ENCODE results near the gene SLC5A10.
"Not testable (repeated sequence)": the region's sequence is repeated elsewhere in the genome, so short reads cannot be mapped to it uniquely, and the experiment has no call there.

The SLC5A10 gene

GRCh38 chr17:18946536-18946935 is 5.4 kb upstream of the SLC5A10 start:
- intact Hi-C loops (cut with DNase I), result no loop called here
- DNase-seq, result no peak

DNA sequence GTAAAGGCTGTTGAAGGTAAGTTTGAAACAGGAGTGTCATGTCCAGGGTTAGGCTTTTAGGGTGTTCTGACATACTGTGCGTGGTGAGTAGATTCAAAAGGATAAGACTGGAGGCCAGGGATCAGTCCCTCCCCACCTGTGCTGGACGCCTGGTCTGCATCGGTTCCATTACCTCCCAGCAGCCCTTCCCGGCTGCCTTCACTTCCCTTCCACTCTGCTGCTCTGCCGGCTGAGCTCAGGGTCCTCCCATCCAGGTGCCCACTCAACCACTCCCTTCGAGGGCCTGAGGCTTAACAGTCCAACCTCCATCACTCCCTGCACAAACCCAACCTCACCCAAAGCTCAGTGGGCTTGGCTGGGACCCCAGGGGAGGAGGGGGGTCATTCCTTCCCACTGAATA is 4.1 kb upstream of the SLC5A10 start:
- intact Hi-C loops (cut with DNase I), result no loop called here
- DNase-seq, result peak in 1 of 10 donors; percentile 45

DNA sequence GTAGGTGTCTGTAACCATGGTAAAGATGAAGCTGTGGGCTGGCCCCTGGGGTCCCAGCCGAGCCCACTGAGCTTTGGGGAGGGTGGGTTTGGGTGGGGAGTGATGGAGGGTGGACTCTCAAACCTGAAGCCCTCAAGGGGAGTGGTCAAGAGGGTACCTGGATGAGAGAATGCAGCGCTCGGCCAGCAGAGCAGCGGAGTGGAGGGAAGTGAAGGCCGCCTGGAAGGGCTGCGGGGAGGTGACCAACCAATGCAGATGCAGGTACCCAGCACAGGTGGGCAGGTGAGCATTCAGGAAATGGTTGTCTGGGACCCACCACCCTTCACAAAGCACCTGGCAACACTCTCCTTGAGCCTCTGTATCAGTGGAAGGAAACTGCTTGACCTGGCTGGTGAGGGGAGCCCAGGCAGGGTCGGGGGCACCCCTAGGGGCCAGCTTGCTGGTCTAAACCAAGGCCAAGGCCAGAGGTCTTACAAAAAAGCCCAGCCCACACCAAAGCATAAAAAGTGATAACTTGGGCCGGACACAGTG is 3.4 kb upstream of the SLC5A10 start:
- intact Hi-C loops (cut with DNase I), result no loop called here

GRCh38 chr17:18949566-18949965 is 2.4 kb upstream of the SLC5A10 start:
- DNase-seq, result peak in 1 of 10 donors; percentile 44
- intact Hi-C loops (cut with DNase I), result no loop called here

More for the DNA sequence above, 3.4 kb upstream of the SLC5A10 start:
- DNase-seq, result peak in 2 of 10 donors; percentile 55 to 75

GRCh38 chr17:18950346-18950745 is 1.6 kb upstream of the SLC5A10 start:
- intact Hi-C loops (cut with DNase I), result no loop called here
- peak in 2 of 10 donors; percentile 3 to 46 for DNase-seq

DNA sequence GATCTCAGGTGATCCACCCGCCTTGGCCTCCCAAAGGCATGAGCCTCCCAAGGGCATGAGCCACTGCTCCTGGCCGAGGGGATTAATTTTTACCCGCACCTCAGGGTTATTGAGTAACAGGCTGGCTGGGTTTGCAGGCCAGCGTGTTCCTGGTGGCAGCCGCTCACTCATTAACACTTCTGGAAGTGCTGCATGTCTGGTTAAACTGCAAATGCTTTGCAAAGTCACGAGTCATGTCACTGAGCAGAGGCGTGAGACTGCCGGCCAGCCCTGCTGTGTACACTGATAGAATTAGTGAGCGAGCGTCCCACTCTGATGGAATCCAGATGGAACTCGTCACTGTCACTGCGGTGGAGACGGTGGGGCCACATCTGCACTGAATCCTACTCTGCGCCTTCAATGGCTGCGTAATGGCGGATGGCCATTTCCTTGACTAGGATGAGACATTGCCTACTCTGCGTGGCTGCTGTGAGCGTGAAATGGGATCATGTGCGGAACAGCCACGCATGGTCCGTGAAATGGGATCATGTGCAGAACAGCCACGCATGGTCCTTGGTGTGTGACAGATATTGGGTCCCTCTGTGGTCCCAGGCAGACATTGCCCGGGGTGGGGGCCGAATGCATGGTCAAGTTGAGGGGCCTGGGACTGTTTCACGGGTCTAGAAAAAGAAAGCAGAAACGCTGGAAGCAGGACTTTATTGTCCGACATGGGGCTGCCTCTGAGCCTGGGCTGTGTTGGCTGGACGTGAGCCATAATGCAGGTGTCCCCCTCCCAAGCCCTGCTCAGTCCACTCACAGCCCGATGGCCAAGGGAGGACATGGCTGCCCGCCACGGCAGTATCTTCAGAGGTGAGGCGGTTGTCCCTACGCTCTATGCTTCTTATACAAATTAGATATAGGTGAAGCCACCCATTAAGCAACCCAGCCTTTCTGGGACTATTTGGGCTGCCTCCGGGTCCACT is 740 bp upstream of the SLC5A10 start:
- intact Hi-C loops (cut with DNase I), result no loop called here
- DNase-seq, result peak in 3 of 10 donors; percentile 35 to 77 (median 77)

- intact Hi-C loops (cut with DNase I), result no loop called here
- peak in 3 of 10 donors; percentile 23 to 48 (median 24) for DNase-seq
Measured at GRCh38 chr17:18953231-18953728, 1.3 kb downstream of the SLC5A10 start.

GRCh38 chr17:18954321-18954720 is 2.4 kb downstream of the SLC5A10 start:
- DNase-seq, result peak in 3 of 10 donors; percentile 53 to 70 (median 57)
- intact Hi-C loops (cut with DNase I), result no loop called here

DNA sequence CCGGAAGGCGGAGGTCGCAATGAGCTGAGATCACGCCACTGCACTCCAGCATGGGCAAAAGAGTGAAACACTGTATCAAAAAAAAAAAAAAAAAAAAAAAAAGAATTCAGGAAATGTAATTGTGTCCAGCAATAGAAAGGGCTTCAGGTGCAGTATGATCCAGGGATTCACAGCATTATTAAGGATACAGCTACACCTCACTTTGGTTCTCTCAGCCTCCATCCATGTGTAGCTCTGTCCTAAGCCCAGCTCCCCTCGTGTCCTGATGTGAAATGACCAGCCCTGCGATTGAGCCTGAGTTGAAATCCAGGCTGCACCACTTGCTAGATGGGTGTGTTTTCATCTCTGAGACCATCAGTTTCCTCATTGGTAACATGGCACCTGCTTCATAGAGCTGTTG is 3.0 kb downstream of the SLC5A10 start:
- peak in 2 of 10 donors; percentile 5 to 15 for DNase-seq
- intact Hi-C loops (cut with DNase I), result no loop called here

GRCh38 chr17:18956021-18956420 is 4.1 kb downstream of the SLC5A10 start:
- DNase-seq, result peak in 1 of 10 donors; percentile 4

DNA sequence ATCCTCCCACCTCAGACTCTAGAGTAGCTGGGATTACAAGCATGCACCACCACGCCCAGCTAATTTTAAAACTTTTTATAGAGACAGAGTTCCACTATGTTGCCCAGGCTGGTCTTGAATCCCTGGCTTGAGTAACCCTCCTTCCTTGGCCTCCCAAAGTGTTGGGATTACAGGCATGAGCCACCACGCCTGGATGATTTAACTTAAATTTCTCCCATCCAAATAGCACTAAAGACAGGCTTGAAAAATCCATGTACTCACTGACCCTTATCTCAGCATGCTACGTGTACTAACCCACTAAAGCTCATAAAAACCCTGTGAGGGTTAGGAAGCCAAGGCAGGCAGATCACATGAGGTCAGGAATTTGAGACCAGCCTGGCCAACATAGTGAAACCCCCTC is 4.6 kb downstream of the SLC5A10 start:
- intact Hi-C loops (cut with DNase I), result no loop called here
- DNase-seq, result peak in 1 of 10 donors; percentile 2

More at GRCh38 chr17:18956021-18956420, 4.1 kb downstream of the SLC5A10 start:
- intact Hi-C loops (cut with DNase I), result not testable (repeated sequence)

GRCh38 chr17:18957831-18958230 is 5.9 kb downstream of the SLC5A10 start:
- DNase-seq, result peak in 3 of 10 donors; percentile 3 to 31 (median 21)

DNA sequence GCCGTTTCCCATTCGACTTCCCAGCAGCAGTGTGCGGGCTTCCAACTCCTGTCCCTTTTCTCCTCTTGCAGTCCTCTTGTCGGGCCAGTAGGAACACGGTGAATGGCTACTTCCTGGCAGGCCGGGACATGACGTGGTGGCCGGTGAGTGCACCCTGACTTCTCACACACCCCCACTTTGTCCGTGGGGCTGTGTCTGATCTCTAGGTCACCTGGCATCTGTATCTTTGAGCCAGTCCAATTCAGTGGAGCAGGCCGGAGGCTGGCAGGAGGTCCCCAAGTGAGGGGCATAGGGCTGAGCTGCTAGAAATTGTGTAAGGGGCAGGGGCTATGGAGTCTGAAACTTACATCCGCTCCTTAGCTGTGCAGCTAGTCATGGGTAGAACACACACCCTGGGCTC is 6.6 kb downstream of the SLC5A10 start:
- intact Hi-C loops (cut with DNase I), result no loop called here
- peak in 3 of 10 donors; percentile 11 to 56 (median 38) for DNase-seq

More at GRCh38 chr17:18957831-18958230, 5.9 kb downstream of the SLC5A10 start:
- intact Hi-C loops (cut with DNase I), result no loop called here

DNA sequence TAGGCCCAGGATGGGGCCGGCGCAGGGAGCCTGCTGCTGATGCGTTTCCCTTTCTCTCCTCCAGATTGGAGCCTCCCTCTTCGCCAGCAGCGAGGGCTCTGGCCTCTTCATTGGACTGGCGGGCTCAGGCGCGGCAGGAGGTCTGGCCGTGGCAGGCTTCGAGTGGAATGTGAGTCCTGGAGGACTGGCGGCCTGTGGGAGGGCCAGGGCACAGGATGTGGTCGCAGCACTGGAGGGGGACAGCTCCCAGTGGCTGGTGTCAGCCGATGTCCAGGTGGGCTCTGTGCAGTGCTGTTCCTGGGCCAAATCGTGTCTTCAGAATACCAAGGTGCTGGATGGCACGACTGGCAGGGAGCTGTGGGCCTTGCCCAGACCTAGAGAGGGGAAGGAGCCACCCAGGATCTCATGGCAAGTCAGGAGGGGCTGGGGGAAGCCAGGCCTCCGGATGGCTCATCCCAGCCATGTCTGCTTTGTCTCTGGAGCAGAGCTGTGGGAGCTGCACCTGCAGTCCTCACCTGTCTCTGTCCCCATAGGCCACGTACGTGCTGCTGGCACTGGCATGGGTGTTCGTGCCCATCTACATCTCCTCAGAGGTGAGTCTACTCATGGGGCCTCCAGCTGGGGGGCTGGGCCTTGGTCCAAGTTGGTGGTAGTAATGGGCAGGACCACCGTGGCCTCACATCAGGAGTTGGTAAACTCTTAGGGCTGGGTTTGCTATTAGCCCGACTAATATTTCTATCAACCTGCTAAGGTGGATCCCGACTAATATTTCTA is 7.3 kb downstream of the SLC5A10 start:
- peak in 3 of 10 donors; percentile 69 to 77 (median 74) for DNase-seq
- intact Hi-C loops (cut with DNase I), result no loop called here

DNA sequence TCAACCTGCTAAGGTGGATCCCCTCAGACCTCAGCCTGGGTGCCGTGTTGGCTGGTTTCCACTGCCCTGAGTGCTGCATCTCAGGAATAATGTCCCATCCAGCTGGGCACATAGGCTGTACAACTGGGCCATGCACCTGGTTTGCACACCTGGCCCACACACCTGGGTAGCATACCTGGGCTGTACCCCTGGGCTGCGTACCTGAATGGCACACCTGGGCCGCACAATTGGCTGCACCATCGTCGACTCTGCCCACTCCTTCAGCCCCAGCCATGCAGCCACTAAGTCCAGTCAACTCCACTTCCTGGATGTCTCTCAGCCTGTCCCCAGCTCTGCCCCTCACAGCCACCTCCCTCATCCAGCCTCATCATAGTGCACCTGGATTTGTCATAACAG is 7.9 kb downstream of the SLC5A10 start:
- intact Hi-C loops (cut with DNase I), result no loop called here
- DNase-seq, result peak in 3 of 10 donors; percentile 42 to 74 (median 44)

- DNase-seq, result peak in 3 of 10 donors; percentile 42 to 77 (median 57)
- intact Hi-C loops (cut with DNase I), result no loop called here
Measured at GRCh38 chr17:18960241-18960665, 8.3 kb downstream of the SLC5A10 start.

DNA sequence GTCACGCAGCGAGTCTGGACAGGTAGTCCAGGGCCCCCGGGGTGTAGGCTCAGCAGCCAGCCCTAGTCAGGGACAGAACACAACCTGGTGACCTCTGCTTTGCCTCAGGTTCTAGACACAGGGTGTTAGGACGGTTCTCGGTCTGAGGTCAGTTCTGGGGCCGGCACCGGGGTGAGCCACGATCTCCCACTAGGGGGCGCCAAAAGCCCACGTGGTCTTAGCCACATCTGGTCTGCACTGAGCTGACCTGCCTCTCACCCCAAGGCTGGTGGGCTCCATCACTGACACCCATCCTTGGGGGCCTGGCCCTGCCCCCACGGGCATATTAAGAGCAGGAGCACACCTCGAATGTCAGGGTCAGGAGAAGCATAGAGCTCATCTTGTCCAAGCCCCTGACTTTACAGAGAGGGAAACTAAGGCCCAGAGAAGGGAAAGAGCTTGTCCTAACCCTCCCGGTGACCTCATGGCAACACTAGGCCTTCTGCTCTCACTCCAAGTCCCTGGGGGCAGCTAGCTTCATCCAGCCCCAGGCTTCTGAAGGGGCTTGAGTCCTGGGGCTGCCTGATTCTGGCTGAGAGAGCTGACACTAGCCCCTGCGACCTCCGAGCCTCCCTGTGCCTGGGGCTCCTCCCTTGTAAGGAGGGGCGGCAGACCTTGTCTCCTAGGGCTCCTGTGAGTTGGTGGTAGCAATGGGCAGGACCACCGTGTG is 9.0 kb downstream of the SLC5A10 start:
- intact Hi-C loops (cut with DNase I), result no loop called here
- peak in 8 of 10 donors; percentile 42 to 92 (median 72) for DNase-seq

GRCh38 chr17:18961634-18962493 is 9.9 kb downstream of the SLC5A10 start:
- peak in 2 of 10 donors; percentile 4 to 75 for DNase-seq
- intact Hi-C loops (cut with DNase I), result no loop called here

DNA sequence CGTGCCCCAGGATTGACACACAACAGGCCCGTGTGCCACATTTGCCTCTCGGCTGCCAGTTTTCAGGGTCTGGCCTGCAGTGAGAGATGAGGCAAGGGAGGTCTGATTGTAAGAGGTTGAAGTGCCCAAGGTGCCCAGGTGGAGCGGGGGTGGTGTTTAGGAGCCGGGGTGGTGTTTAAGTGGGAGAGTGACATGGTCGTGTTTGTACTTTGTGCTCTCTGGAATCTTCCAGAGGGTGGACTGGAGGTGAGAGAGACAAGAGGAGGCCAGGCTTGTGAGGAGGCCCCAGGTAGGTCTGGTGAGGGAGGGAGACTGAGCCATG is 10.5 kb downstream of the SLC5A10 start:
- intact Hi-C loops (cut with DNase I), result no loop called here
- peak in 1 of 10 donors; percentile 55 for DNase-seq
